Spleen (tissue), 11 donors: Measurements from ENCODE around the gene CDK12. TPM values are rescaled to one million over a fixed set of nuclear protein-coding genes. Genes with fewer than 3 reads are reported as not detected.

Experiments
- DNase-seq: peaks from one replicate; pipeline ENCODE4 v3.0.0-alpha.2; 2020
- H3K27ac ChIP-seq, 8 donors: fragments of 200-600 bp; sonication (generic) in 7 of 8; 1 replicate in 4 of 8; 2 replicates in 4 of 8; pipeline versions ENCODE4 v1.5.0 to v1.8.0; 2016 to 2021; ENCODE audit warnings: inconsistent platforms in 4 of 8, mild to moderate bottlenecking in 4 of 8, moderate library complexity in 1 of 8
- H3K27me3 ChIP-seq, 7 donors: fragments of 200-600 bp; sonication (generic) in 6 of 7; replicated peaks in 1 of 7; 1 replicate in 4 of 7; 2 replicates in 3 of 7; pipeline versions ENCODE4 v1.5.0 to v1.8.0; 2016 to 2021; ENCODE audit warnings: inconsistent platforms in 3 of 7, mild to moderate bottlenecking in 1 of 7
- H3K36me3 ChIP-seq, 6 donors: fragments of 200-600 bp; sonication (generic) in 5 of 6; 1 replicate in 4 of 6; 2 replicates in 2 of 6; pipeline versions ENCODE4 v1.5.0 to v1.8.0; 2016 to 2021; ENCODE audit warnings: inconsistent platforms in 2 of 6
- H3K4me1 ChIP-seq, 6 donors: fragments of 200-600 bp; sonication (generic) in 5 of 6; 1 replicate in 3 of 6; 2 replicates in 3 of 6; pipeline versions ENCODE4 v1.5.0 to v1.8.0; 2016 to 2021; ENCODE audit warnings: inconsistent platforms in 3 of 6
- H3K4me3 ChIP-seq, 8 donors: fragments of 200-600 bp; sonication (generic) in 7 of 8; 1 replicate in 4 of 8; 2 replicates in 4 of 8; pipeline versions ENCODE4 v1.5.0 to v1.8.0; 2016 to 2021; ENCODE audit warnings: inconsistent platforms in 4 of 8, mild to moderate bottlenecking in 4 of 8, moderate library complexity in 2 of 8
- H3K9me3 ChIP-seq, 8 donors: fragments of 200-600 bp; sonication (generic) in 7 of 8; 1 replicate in 4 of 8; 2 replicates in 4 of 8; pipeline versions ENCODE4 v1.5.0 to v1.8.0; 2016 to 2021; ENCODE audit warnings: inconsistent platforms in 4 of 8
- CTCF ChIP-seq, 11 experiments: fragments of 200-600 bp in 7 of 11; fragments of 450-650 bp in 4 of 11; sonication (generic) in 4 of 11; IDR thresholded peaks in 8 of 11; conservative IDR thresholded peaks in 3 of 11; 1 replicate in 7 of 11; 2 replicates in 4 of 11; pipeline versions ENCODE4 v1.4.0 to v1.8.0; 2016 to 2021; ENCODE audit warnings: antibody characterized with exemption in 11 of 11, inconsistent platforms in 4 of 11, mild to moderate bottlenecking in 1 of 11
- POLR2A ChIP-seq, 3 donors: fragments of 450-650 bp; IDR thresholded peaks; one replicate each; pipeline ENCODE4 v1.5.1; 2017; ENCODE audit warnings: antibody characterized with exemption in 3 of 3, mild to moderate bottlenecking in 1 of 3
- POLR2AphosphoS5 ChIP-seq, 3 donors: sonication (generic); formaldehyde crosslinking; IDR thresholded peaks; one replicate each; pipeline ENCODE4 v1.5.1; 2017; ENCODE audit warnings: antibody characterized with exemption in 3 of 3
- WGBS, 5 donors: extraction: QIAGEN DNeasy Blood & Tissue Kit in 3 of 5; methylation state at CpG; one replicate each; pipeline versions ENCODE4 v1.1.5 to v1.1.7; 2013 to 2018; 5-methylcytosine and 5-hydroxymethylcytosine counted together
- intact Hi-C: fragments of 100-400 bp; cut with DNase I; formaldehyde crosslinking; loops from one replicate; pipeline ENCODE4 v1.15.0; 2023; ENCODE audit warnings: low total_unique reads
- polyA plus RNA-seq, 3 donors: library from polyadenylated mRNA; stranded (reverse); fragments of 200-250 nt; gene quantifications; one replicate each; pipeline ENCODE4 v1.2.1, GENCODE V29; 2013
- total RNA-seq, 7 donors: library from RNA; depleted of rRNA in 3 of 7; stranded (reverse); fragments of >200 nt in 3 of 7; fragmentation: NEBNext Ultra II Directional in 4 of 7; extraction: Animal tissue kit (Norgen Biotek cat#: 25700) in 4 of 7; gene quantifications; one replicate each; pipeline versions ENCODE4 v1.1.0 to v1.2.1, GENCODE V29; 2016 to 2021
- donor health status: healthy with polysubstance abuse.
- donor health status: DM: no; HTN: no; CAD: no; lungs with moderate emphysema.
- donor health status: DM: no; HTN: no; CAD: no.
- donor health status: Bipolar disorder and iron deficiency.
- donor health status: healthy.
- donor health status: DM: no; HTN: no; CAD: no.
- donor health status: DM: yes; HTN: yes; CAD: no.

CDK12 gene
- total and polyA plus RNA-seq, 10 donors, result 6.9 to 88.1 (median 72.7) TPM

- intact Hi-C loops, result no loop called here
- Histone ChIP-seq H3K27ac (no peak overlapping the region), H3K9me3 (no peaks in the 10 kb centered on the region), H3K4me1 (no peaks in the 10 kb centered on the region), H3K27me3 (no peaks in the 10 kb centered on the region), H3K4me3 (no peak overlapping the region), H3K36me3 (peaks cover 0 to 100% (median 89%) of the 10 kb centered on the region in 6 donors)
- TF ChIP-seq CTCF (IDR thresholded peaks at IDR 0.05 in 8 of 11, conservative IDR thresholded peaks at IDR 0.05 in 3 of 11) (no peak), POLR2A (IDR thresholded peaks at IDR 0.05) (no peak), POLR2AphosphoS5 (IDR thresholded peaks at IDR 0.05) (no peak)
- no peak for DNase-seq
- 85 to 96% (median 92%) methylated on average over 3 of the region's 3 CpGs for WGBS, 5 donors
Measured at GRCh38 chr17:39513309-39513708, 52.0 kb downstream of the CDK12 start.

GRCh38 chr17:39513915-39514314 is 52.6 kb downstream of the CDK12 start:
- 84 to 96% (median 95%) methylated on average over 5 of the region's 5 CpGs for WGBS, 5 donors
- no peaks in the 10 kb centered on the region for H3K4me1 ChIP-seq
- H3K9me3 ChIP-seq, result no peaks in the 10 kb centered on the region
- H3K27me3 ChIP-seq, result no peaks in the 10 kb centered on the region
- H3K27ac ChIP-seq, result no peak overlapping the region
- peaks cover 0 to 100% (median 92%) of the 10 kb centered on the region in 6 donors for H3K36me3 ChIP-seq
- no peak for DNase-seq
- intact Hi-C loops, result no loop called here
- TF ChIP-seq CTCF (IDR thresholded peaks at IDR 0.05 in 8 of 11, conservative IDR thresholded peaks at IDR 0.05 in 3 of 11) (no peak), POLR2AphosphoS5 (IDR thresholded peaks at IDR 0.05) (no peak), POLR2A (IDR thresholded peaks at IDR 0.05) (no peak)
- no peak overlapping the region for H3K4me3 ChIP-seq

GRCh38 chr17:39517224-39517623 is 55.9 kb downstream of the CDK12 start:
- DNase-seq, result no peak
- no peak overlapping the region for H3K27ac ChIP-seq
- TF ChIP-seq POLR2AphosphoS5 (IDR thresholded peaks at IDR 0.05) (no peak), POLR2A (IDR thresholded peaks at IDR 0.05) (no peak), CTCF (IDR thresholded peaks at IDR 0.05 in 8 of 11, conservative IDR thresholded peaks at IDR 0.05 in 3 of 11) (no peak)
- WGBS, 5 donors, result 88 to 92% (median 91%) methylated on average over 7 of the region's 7 CpGs
- H3K36me3 ChIP-seq, result peaks cover 3 to 100% (median 96%) of the 10 kb centered on the region in 6 donors
- H3K4me1 ChIP-seq, result no peaks in the 10 kb centered on the region
- H3K9me3 ChIP-seq, result no peaks in the 10 kb centered on the region
- H3K27me3 ChIP-seq, result no peaks in the 10 kb centered on the region
- intact Hi-C loops, result no loop called here
- H3K4me3 ChIP-seq, result no peak overlapping the region

DNA sequence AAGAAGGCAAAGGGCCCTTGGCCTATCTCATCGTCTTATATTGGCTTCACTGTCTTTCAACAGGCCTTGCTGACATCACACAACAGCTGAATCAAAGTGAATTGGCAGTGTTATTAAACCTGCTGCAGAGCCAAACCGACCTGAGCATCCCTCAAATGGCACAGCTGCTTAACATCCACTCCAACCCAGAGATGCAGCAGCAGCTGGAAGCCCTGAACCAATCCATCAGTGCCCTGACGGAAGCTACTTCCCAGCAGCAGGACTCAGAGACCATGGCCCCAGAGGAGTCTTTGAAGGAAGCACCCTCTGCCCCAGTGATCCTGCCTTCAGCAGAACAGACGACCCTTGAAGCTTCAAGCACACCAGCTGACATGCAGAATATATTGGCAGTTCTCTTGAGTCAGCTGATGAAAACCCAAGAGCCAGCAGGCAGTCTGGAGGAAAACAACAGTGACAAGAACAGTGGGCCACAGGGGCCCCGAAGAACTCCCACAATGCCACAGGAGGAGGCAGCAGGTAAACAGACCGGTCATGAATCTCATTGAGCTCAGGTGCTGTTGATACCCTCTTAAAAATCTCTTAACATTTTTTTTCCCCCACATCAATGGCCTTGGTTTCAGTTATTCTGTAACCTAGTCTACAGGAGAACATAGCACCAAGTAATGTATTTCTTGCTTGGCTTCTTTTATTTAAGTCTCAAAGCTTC is 64.7 kb downstream of the CDK12 start:
- Histone ChIP-seq H3K27me3 (no peaks in the 10 kb centered on the region), H3K27ac (no peak overlapping the region), H3K9me3 (no peaks in the 10 kb centered on the region), H3K4me3 (no peak overlapping the region), H3K36me3 (peaks cover 11 to 100% (median 96%) of the 10 kb centered on the region in 6 donors), H3K4me1 (peaks cover 0 to 17% (median 9%) of the 10 kb centered on the region in 6 donors)
- DNase-seq, result no peak
- intact Hi-C loops, result no loop called here
- WGBS, 5 donors, result 63 to 90% (median 86%) methylated on average over 5 to 6 of the region's 6 CpGs
- TF ChIP-seq POLR2AphosphoS5 (IDR thresholded peaks at IDR 0.05) (no peak), POLR2A (IDR thresholded peaks at IDR 0.05) (no peak), CTCF (IDR thresholded peaks at IDR 0.05 in 8 of 11, conservative IDR thresholded peaks at IDR 0.05 in 3 of 11) (no peak)
